ENCODE results near the gene LPCAT2.

DNA sequence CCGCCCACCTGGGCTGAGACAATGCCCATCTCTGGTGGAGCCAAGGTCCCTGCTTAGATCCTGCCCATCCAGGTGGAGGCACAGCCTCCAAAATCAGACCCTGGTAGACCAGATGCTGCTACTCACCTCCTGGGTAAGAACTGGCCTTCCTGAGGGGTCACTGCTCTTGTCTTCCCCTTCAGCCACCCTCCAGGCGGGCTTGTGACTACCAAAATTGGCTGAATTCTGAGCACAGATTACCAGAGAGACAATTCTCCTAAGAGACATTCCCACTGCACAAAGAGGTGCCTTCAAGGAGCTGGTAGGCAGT, 19.0 kb upstream of the LPCAT2 start:
- TF ChIP-seq, protein P1, sequence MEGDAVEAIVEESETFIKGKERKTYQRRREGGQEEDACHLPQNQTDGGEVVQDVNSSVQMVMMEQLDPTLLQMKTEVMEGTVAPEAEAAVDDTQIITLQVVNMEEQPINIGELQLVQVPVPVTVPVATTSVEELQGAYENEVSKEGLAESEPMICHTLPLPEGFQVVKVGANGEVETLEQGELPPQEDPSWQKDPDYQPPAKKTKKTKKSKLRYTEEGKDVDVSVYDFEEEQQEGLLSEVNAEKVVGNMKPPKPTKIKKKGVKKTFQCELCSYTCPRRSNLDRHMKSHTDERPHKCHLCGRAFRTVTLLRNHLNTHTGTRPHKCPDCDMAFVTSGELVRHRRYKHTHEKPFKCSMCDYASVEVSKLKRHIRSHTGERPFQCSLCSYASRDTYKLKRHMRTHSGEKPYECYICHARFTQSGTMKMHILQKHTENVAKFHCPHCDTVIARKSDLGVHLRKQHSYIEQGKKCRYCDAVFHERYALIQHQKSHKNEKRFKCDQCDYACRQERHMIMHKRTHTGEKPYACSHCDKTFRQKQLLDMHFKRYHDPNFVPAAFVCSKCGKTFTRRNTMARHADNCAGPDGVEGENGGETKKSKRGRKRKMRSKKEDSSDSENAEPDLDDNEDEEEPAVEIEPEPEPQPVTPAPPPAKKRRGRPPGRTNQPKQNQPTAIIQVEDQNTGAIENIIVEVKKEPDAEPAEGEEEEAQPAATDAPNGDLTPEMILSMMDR (IDR thresholded peaks at IDR 0.05) = no peak
- TF ChIP-seq POLR2A (IDR thresholded peaks at IDR 0.05) (no peak), EP300 (IDR thresholded peaks at IDR 0.05) (no peak), POLR2AphosphoS5 (IDR thresholded peaks at IDR 0.05) (no peak)

Data from gastroesophageal sphincter (tissue), 3 donors.